ENCODE data around the gene NUDT8.
"Not testable (repeated sequence)": the region's sequence is repeated elsewhere in the genome, so short reads cannot be mapped to it uniquely, and the experiment has no call there.

Gene NUDT8

DNA sequence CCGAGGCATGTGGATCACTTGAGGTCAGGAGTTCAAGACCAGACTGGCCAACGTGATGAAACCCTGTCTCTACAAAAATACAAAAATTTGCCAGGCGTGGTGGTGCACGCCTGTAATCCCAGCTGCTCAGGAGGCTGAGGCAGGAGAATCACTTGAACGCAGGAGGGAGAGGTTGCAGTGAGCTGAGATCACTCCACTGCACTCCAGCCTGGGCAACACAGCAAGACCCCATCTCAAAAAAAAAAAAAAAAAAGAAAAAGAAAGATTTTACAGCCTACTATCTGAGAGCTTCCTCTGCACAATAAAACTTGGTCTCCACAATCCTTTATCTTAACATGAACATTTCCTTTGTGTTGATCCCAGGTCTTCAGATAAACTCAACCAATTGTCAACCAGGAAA is 31.0 kb upstream of the NUDT8 start:
- not testable (repeated sequence) for DNase-seq (ENCODE audit: low read depth)

DNA sequence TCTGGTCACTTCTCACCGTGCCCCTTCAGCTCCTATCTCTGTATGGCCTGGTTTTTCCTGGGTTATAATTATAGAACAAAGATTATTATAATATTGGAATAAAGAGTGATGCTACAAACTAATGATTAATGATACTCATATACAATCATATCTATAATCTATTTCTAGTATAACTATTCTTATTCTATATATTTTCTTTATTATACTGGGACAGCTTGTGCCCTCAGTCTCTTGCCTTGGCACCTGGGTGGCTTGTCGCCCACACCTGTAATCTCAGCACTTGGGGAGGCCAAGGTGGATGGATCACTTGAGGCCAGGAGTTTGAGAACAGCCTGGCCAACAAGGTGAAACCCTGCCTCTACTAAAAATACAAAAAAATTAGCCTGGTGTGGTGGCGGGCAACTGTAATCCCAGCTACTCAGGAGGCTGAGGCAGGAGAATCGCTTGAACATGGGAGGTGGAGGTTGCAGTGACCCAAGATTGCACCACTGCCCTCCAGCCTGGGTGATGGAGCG is 30.0 kb upstream of the NUDT8 start:
- DNase-seq (ENCODE audit: low read depth): not testable (repeated sequence)

DNA sequence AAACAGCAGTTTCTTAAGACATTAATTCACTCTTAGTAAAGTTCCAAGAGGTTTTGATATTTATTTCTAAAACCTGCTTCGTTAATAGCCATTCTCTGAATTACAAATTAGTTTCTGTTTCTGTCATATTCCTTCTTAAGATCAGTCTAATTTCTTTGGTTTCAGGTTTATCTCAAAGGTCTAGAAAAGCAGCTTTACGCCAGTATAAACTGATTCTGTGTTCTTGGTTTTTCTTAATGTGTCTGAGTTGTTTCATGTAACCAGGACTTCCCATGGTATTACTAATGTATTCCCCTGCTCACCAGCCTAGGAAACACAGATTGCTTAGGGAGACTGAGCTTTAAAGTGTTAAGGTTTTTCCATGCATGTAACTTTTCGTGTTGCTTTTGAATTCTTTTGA is 27.6 kb upstream of the NUDT8 start:
- no peak for DNase-seq (ENCODE audit: low read depth)

DNA sequence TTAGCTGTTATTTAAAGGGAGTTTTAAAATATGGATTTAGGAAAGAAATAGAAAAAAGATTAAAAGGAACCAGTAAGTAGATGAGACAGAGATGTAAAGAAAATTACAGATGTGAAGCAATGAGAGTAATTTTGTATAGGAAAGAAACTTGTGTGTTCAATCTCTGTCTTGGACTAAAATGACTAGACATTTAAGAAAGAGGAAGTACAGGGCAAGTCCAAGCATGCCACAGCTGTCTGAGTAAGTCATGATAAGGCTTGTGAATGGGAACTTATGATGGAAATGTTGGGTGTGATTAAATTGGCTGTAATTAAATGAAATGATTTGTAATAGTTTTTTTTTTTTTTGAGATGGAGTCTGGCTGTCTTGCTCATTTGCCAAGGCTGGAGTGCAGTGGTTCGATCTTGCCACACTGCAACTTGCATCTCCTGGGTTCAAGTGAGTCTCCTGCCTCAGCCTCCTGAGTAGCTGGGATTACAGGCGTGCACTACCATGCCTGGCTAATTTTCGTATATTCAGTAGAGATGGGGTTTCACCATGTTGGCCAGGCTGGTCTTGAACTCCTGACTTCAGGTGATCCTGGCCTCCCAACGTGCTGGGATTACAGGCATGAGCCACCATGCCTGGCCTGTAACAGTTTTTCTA is 26.7 kb upstream of the NUDT8 start:
- DNase-seq (ENCODE audit: low read depth): no peak

DNA sequence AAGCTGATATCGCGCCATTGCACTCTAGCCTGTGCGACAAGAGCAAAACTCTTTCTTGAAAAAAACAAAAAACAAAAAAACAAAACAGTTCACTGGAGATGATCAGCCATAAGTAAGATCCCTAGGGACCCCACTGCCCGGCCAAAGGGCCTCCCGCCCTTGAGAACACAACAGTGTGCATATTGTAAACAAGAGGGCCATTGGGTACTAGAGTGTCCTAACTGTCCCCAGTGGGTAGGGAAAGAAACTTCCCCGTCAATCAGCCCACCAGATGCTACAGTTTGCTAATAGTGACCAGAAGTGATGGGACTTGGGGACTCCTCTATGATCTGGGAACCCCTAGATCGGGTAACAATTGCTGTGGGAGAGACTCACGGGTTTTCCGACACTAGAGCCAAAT is 24.5 kb upstream of the NUDT8 start:
- DNase-seq (ENCODE audit: low read depth): no peak

DNA sequence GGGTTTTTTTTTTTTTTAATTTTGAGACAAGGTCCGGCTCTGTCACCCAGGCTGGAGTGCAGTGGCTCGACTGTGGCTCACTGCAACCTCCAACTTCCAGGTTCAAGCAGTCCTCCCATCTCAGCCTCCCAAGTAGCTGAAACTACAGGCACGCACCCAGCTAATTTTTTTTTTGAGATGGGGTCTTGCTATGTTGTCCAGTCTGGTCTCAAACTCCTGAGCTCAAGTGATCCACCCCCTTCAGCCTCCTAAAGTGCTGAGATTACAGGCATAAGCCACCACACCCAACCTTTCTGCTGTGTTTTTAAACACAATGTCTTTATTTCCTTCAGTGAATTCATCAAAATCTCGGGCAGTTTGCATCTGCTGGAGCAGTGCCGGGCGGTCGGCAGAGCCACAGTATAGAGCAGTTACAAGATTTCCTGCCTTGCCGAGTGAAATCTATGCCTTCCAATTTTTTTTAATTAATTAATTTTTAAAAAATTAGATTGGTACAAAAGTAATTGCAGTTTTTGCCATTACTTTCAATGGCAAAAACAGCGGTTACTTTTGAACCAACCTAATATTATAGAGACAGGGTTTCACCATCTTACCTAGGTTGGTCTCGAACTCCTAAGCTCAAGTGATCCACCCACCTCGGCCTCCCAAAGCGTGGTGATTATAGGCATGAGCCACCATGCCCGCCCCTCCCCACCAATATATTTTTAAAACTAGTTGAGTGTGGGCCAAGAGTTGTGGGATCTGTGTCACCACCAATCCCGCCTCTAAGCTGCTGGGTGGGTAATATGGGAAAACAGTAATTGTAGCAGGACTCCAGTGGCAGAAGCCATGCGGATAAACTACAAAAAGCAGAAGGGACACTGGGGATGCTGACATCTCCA is 23.5 kb upstream of the NUDT8 start:
- no peak for DNase-seq (ENCODE audit: low read depth)

DNA sequence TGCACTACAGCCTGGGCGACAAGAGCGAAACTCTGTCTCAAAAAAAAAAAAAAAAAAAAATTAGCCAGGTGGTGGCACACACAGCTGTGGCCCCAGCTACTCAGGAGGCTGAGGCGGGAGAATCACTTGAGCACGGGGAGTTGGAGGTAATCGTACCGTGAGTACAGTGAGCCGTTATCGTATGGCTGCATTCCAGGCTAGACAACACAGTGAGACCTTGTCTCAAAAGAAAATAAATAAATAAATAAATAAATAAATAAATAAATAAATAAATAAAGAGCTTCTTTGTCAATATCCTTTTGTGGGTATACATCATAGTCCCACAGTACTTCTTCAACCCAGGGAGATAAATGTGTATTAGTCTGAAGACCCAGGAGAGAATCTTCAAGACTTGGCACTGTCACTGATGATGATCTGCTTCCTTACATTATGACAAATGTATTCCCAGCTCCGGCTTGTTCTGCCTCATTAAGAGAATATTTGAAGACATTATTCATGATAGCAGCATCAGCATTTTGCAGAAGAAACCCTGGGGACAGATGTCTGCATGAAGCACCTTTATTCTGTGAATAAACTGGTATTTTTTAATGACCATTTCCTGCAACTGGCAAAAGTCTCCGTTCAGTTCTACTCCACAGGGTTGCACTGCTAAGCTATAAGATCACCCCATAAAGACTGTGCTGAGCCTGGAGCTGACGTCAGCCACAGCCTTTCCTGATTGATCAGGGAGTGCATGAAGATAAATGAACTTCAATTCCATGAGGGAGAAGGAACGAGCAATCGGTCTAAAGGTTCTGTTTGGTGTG is 22.4 kb upstream of the NUDT8 start:
- no peak for DNase-seq (ENCODE audit: low read depth)

DNA sequence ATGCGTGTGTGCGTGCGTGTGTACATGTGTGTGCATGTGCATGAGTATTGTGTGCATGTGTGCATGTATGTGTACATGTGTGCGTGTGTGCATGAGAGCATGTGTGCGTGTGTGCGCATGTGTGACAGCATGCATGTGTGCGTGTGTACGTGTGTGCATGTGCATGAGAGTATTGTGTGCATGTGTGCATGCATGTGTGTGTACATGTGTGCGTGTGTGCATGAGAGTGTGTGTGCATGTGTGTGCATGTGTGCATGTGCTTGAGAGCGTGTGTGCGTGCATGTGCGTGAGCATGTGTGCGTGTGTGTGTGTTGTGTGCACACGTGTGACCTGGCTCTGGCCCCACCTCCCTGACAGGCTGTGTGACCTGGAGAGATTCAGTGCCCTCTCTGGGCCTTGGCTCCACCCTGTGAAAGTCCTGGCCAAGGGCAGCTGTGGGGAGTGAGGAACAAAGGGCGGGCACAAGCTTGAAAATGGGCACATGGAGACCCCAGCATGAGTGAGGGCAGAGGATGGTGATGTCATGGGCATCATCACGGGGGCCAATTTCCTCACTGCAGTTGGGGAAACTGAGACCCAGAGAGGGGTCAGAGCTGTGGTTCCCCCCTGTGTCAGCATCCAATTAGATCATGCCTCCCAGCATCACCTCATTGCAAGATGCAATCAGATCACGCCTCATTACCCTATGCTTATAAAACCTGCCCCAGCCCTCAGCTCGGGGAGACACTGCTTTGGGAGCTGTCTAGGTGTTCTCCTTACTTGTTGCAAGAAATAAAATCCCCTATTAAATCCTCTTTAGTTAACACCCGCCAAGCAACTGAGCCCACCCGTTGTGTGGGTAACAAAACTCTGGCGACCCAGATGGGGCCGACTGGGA is 20.1 kb upstream of the NUDT8 start:
- no peak for DNase-seq (ENCODE audit: low read depth)

DNA sequence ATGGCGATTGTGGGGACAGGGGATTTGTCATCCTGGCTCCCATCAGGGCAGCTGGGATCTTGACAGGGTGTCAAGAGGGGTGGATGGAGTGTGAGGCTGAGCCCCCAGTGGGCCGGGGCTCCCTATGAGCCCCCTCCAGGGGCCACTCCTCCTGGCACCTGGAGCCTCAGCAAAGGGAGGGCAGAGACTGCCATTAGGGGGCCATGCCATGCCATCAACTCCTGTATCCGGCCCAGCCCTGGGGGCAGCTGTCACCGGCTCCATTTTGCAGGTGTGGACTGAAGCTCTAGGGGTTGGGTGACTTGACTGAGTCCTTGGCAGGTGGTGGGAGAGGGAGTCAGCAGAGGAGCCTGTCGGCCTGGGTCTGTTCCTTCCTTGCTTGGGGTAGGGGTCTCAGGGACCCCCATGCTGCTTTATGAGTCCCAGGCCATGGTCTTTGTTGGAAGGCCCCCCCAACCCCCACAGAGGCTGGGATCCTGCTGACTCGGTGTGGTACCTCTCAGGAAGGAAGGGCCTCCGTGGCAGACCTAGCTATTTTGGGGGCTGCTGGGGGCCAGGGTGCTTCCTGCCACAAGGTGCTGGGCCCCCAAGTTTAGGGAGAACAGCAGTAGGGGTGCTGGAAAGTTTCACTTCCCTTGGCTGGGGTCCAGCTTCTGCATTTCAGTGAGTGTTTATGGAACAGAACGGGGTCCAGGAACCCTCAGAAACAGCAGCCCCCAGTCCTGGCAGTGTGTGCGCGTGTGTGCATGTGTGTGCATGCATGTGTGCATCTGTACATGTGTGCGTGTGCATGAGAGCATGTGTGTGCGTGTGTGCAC is 19.3 kb upstream of the NUDT8 start:
- DNase-seq (ENCODE audit: low read depth): no peak

DNA sequence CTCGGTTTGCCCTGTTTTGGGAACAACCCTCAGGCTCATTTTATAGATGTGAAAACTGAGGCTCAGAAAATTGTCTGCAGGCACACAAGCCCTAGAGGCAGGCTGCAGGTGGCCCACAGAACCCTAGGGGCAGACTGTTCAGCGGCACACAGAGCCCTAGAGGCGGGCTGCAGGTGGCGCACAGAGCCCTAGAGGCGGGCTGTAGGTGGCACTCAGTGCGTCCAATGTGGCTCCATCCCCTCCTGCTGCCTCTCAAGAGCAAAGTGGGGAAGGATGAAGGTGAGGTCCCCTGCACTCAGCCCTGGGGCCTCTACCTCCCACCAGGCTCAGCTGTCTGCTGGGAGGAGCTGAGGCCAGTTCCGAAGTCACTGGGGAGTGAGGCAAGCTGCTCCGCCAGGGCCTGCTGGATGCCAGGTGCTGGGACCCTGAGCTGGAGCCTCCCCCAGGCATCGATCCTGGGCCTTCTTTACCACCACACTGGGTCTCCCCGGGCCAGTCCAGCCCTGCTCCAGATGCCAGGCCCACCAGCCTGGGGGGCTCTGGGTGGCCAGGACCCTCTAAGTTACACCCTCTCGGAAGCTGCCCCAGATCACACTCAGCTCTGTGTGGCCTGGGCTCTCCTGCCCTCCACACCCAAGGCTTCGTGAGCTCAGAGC is 18.5 kb upstream of the NUDT8 start:
- no peak for DNase-seq (ENCODE audit: low read depth)

DNA sequence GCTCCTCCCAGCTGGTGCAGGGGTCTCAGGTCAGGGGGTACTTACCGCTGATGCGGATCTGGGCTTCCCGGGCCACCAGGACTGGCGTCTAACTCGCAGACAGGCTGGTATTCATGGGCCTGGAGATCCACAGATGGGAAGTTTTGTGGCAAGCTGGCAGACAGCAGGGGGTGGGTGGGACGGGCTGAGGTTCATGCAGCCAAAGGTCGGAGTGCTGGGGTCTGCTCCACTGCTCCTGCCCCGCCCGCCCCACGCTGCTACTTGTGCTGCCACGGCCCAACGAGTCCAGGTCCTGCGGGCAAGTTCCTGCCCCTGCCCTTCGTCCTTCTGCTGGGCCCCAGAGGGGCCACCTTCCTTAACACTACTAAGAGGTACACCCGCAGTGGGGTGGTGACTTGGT is 17.7 kb upstream of the NUDT8 start:
- no peak for DNase-seq (ENCODE audit: low read depth)

DNA sequence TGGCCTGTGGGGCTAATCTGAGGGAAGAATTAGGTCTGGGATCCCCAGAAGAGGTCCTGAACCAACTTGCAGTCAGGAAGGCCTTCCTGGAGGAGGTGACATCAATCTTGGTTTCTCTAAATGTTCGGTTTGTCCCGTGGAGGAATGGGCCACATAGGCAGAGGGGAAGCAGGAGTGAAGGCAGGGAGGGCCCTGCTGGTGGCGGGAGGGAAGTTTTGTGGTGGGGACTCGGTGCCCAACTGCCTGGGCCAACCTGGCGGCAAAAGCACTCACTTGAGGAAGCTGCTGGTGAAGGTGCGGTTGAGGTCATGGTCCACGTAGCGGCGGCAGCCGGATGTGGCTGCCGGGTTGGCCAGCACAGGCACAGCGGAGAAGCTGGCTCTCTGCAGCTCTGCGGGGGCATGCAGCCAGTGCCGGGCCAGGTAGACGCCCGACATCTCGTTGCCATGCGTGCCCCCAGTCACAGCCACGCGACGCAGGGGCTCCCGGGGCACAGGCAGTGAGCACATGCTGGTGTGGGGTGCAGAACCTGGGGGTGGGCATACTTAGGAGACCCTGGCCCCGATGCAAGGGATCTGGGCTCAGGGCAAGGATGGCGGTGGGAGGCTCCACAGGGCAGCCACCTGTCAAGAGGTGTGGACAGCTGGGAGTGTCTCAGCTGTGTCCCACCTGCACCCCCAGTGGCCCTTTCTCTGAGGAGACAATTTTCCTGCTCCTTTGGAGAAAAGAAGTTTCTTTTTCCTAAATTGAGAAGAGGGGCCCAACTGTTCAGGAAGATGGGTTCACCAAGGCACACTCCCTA is 17.0 kb upstream of the NUDT8 start:
- no peak for DNase-seq (ENCODE audit: low read depth)

DNA sequence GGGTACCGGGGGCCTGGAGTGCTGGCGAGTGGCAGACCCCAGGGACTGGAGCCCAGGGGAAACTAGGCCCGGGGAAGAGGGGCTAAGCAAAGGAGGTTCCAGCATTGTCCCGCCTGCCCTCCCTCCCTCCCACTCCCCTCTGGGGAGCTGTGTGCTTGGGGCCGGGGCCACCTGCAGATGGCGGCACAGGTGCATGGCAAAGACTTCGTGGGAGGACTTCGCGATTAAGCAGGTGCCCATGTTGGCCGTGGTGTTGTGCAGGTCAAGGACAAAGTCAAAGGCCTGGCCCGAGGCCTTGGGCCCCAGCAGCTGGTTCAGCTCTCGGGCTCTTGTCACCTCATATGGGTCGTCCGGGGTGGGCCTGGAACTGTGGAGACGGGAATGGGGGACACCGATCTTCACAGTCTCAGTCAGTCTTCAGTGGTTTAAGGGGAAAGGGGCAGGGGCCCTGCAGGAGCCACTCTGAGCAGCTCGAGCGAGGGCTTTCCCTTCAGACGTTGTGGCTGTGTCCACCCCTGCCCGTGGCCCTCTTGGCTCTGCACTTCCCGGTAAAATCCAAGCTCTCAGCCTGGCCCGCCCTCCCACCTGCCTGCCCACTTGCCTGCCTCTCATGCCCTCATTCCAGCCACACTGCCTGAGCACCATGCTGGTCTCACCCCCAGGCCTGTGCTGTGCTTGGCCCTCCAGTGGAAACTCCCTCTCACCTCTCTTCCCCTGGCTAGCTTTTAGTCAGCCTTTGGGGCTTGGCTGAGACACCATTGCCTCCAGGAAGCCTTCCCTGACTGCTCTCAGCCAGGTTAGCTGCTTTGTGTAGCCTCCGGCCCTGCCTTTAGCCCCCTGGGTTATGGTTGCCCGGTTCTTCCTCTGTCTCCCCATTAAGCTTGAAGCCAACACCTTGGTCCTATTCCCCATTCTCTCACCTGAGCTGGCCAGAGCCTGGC is 16.1 kb upstream of the NUDT8 start:
- DNase-seq (ENCODE audit: low read depth): no peak

DNA sequence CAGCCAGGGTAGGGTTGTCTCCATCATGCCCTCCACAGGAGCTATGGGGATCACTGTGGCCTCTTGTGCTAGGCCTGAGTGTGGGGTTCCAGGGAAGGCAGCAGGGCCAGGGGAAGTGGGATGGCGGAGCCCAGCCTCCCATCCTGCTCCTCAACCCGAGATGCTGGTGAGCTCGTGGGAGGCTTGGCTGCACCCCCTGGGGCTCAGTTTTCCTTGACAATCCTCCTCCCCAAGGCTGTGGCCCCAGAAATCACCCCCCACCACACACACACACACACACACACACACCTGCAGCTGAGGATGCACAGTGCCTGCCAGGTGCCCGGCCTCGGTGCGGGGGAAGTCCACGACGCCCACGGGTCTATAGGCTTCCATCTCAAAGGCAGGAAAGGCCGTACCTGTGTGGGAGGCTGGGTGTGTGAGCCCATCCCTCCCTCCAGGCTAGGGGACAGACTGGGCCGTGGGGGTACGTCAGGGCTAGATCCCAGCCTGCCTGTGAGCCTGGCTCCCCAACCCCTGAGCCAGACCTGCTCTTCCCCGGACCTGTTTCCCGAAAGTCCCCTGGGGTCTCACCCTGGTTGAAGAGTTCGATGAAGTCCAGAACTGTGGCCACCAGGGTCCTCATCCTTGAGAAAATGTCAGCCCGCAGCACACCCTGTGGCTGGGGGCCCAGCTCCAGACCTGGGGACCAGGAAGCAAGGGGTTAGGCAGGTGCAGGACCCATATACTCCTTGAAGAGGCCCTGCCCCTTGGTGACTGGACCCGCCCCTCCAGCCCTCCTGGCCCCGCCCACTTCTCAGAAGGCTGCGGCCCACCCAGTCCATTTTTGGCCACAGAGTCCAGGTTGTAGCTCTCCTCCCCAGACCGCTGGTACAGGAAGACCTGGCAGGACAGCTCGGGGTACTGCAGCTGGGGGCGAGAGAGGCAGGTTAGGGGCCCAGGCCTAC is 15.0 kb upstream of the NUDT8 start:
- no peak for DNase-seq (ENCODE audit: low read depth)

DNA sequence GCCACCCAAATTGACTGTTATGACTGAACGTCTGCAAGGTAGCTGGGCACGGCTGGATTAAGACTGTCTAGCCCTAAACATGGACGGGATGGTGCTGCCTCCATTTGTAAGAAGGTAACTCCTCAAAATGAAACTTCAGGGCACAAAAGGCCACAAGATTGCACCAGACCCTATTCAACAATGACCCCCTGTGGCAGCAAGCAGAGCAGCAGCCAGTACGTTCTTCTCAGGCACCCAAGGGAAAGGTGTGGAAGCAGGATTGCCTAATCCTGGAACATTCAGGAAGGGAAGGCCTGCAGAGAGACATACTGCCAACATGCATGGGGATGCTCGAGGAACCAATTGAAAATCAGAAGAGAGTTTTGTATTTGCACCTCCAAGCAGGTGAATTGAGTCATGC is 14.3 kb upstream of the NUDT8 start:
- no peak for DNase-seq (ENCODE audit: low read depth)

DNA sequence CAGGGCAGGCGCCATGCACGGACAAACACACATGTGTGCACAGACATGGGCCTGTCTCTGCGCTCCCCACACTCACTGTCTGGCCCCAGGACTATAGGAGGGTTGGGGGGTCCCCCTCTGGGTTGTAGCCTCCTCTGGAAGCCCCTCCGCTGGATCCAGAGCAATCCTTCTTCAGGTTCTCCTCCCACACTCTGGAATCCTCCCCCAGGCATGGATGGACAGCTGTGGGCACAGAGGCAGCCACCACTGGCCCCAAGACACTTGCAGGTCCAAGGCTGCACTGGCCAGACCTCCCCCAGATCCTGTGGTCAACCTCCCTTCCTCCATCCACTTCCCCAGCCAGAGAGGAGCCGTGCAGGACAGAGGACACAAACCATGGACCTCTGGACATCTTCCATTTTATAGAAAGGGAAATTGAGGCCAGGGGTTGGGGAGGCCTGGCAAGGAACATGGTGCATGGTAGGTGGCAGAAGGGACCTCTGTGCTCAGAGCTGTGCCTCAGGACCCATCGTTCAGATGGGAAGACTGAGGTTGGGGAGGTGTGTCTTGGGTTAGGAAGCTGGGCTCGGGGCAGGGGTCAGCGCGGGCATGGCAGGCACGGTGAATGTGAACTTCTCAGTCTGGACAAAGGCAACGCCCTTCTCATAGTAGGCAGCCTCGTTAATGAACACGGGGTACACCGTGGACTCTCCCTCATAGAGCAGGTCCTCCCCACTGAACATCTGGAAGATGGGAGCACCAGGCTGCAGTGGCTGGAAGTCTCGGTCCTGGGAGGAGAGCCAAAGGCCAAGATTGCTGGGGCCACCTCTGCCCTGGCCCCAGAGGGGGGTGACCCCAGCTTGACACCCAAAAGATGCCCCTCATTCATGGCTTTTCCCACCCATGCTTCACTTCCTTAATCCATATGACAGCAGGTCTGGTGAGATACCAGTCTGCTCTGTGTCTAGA is 12.7 kb upstream of the NUDT8 start:
- no peak for DNase-seq (ENCODE audit: low read depth)

Measured in HS-5 (cell line).